A673 (cell line): Measurements from ENCODE around the gene GPSM1.

Source experiments
- EZH2 ChIP-seq: fragments of 200-600 bp; sonication (generic); IDR thresholded peaks from 2 replicates; pipeline ENCODE4 v1.6.1; 2017; ENCODE audit warnings: borderline replicate concordance, low read depth, mild to moderate bottlenecking, mixed read lengths, antibody characterized with exemption, low read length; ENCODE audit not compliant: poor library complexity, severe bottlenecking
- TF ChIP-seq, protein P1 (sequence below): fragments of 300-800, 200-600 bp; sonication (generic); conservative IDR thresholded peaks from 2 replicates; pipeline ENCODE4 v1.5.1; 2017; ENCODE audit warnings: low read depth, mild to moderate bottlenecking, antibody characterized with exemption, low read length, moderate library complexity, mixed read lengths

DNA sequence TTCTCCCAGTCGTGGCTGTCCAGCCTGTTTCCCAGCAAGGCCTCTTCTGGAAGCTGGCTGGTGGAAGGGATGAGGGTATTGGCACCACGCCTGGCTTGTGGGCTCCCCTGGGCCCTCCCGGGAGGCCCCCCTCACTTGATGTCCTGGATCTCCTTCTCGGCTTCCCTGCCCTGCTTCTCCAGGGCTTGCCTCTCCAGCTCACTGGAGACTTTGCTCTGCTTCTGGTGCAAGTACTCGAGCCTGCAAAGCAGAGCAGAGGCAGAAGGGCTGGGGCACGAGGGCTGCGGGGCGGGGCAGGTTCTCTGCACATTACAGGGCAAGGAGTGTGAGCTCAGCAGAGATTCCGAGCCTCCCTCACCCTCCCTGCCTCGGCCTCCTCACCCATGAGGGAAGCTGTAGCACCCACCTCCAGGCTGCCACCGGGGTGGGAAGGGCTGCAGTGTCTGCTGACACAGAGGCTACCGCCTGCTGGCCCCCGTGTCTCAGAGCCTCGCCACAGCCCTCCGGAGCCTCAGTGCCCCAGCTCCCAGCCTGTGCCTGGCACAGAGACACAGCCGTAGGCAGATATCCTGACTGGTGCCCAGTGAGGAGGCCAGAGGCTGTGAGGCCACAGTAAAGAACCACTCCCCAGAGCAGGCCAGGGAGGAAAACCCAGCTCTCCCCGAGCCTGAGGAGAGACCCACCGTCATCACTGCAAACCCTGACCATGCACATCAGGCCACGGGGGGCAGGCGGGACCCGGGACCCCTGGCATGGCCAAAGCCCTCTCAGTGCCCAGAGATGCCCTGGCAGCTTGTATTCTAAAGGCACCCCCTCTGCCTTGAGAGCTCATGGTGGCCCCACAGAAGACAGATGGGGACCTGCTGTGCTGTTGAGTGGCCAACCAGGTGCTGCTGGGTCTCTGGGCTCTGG lies 65.5 kb downstream of the GPSM1 start:
- TF ChIP-seq, protein P1, sequence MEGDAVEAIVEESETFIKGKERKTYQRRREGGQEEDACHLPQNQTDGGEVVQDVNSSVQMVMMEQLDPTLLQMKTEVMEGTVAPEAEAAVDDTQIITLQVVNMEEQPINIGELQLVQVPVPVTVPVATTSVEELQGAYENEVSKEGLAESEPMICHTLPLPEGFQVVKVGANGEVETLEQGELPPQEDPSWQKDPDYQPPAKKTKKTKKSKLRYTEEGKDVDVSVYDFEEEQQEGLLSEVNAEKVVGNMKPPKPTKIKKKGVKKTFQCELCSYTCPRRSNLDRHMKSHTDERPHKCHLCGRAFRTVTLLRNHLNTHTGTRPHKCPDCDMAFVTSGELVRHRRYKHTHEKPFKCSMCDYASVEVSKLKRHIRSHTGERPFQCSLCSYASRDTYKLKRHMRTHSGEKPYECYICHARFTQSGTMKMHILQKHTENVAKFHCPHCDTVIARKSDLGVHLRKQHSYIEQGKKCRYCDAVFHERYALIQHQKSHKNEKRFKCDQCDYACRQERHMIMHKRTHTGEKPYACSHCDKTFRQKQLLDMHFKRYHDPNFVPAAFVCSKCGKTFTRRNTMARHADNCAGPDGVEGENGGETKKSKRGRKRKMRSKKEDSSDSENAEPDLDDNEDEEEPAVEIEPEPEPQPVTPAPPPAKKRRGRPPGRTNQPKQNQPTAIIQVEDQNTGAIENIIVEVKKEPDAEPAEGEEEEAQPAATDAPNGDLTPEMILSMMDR, result no peak
- TF ChIP-seq EZH2, result no peak
